ENCODE results near the gene IL1RAPL1.

GRCh38 chrX:29721152-29721551, 1133.9 kb downstream of the IL1RAPL1 start:
- TF ChIP-seq POLR2AphosphoS5 (IDR thresholded peaks at IDR 0.05; ENCODE audit: low read depth, low read length): no peak
- peak in 1 of 2 experiments; percentile 78; a peak in 2 of 4 replicates for TF ChIP-seq REST (IDR thresholded peaks at IDR 0.05; ENCODE audit: insufficient read depth in 1 of 2, low read depth in 2 of 2, low read length in 2 of 2)
- no peak for TF ChIP-seq TAF1 (IDR thresholded peaks at IDR 0.05; ENCODE audit: borderline replicate concordance, insufficient read depth, low read length)
- TF ChIP-seq SIN3A (IDR thresholded peaks at IDR 0.05; ENCODE audit: borderline replicate concordance, insufficient read depth, low read length): no peak

Data from PFSK-1 (cell line).